Panc1 (cell line): ENCODE data around the gene HK2.
"Not testable (repeated sequence)": the region's sequence is repeated elsewhere in the genome, so short reads cannot be mapped to it uniquely, and the experiment has no call there.

Source experiments
- CTCF ChIP-seq: fragments of 450-650 bp; IDR thresholded peaks from 2 replicates; pipeline ENCODE4 v1.5.1; 2017; ENCODE audit warnings: mild to moderate bottlenecking
- POLR2AphosphoS5 ChIP-seq: IDR thresholded peaks from 2 replicates; pipeline ENCODE4 v1.6.1; 2012; ENCODE audit warnings: mild to moderate bottlenecking, low read depth, low read length, moderate library complexity

- TF ChIP-seq POLR2AphosphoS5, CTCF: not testable (repeated sequence)
Measured at GRCh38 chr2:74855114-74855707, 21.3 kb downstream of the HK2 start.
